ENCODE data around the gene ZNF821. TPM values are rescaled to one million over a fixed set of nuclear protein-coding genes. Genes with fewer than 3 reads are reported as not detected.

The ZNF821 gene, protein sequence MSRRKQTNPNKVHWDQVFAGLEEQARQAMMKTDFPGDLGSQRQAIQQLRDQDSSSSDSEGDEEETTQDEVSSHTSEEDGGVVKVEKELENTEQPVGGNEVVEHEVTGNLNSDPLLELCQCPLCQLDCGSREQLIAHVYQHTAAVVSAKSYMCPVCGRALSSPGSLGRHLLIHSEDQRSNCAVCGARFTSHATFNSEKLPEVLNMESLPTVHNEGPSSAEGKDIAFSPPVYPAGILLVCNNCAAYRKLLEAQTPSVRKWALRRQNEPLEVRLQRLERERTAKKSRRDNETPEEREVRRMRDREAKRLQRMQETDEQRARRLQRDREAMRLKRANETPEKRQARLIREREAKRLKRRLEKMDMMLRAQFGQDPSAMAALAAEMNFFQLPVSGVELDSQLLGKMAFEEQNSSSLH
- 6.4 TPM for total RNA-seq (2021; ENCODE audit: unreplicated experiment)
- polyA plus RNA-seq (2012; ENCODE audit: insufficient read length), result 4.1 TPM
- Bru-seq, nascent RNA, result percentile 44 among the genes with signal in this experiment
- BruChase-seq, experiment 1, labeled RNA remaining after a 2-hour chase, result percentile 43 among the genes with signal in this experiment
- percentile 43 among the genes with signal in this experiment for BruChase-seq, experiment 2, labeled RNA remaining after a 6-hour chase
- long read RNA-seq, partial matches to known transcripts, result 0 of 12 reads
- long read RNA-seq, other reads (novel, unspliced or antisense), result 8 of 12 reads

DNA sequence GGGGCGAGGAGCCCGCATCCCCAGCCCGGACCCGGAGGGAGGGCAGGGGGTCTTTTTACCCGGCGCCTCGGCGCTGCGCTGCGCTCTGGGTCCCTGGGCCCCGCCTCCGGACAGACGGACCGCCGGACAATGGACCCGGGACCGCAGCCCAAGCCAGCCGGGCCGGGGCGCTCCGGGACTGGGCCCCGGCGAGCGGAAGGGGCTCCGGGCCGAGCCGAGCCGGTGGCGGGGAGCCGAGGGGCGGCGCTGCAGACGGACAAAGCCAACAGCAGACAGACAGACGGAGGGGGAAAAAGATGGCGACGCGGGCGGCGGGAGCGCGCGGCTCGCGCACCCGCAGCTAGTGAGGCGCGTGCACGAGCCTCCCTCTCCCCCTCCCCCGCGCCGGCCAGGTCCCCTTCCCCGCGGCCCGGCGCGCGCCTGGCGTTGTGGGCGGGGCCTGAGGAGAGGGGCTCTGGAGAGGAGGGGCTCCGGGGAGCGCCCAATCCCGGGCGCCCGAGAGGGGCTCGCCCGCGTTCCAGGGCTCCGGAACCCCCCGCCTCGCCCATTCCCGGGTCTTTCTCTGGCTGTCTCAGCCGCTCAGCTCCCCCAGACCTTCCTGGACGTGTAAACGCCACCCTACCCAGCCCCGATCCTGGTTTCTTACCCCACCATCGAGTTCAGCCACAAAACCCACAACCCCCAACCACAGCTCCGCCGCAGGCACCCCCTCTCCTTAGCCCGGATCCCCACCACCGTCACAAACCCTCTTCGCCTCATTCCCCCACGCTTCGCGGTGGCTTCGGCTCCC, at the start of gene ZNF821:
Gene ZNF821 (minus strand): TSS at position 334 of the 790 bp plus-strand sequence. CDS start 4,236 bp downstream, outside the sequence.
- H3K9me3 ChIP-seq (ENCODE audit: control insufficient read depth, insufficient read depth, low read depth, low read length), result no peaks in the 10 kb centered on the region
- CTCF ChIA-PET, result interaction anchor here (0.6 to 2.3 kb wide), 4 partner anchors 29 to 77 kb away, joined by 4 to 10 read pairs (median 6); no protein-coding TSS in a partner anchor
- DNase-seq (ENCODE audit: low read depth, low spot score) (no peak), ATAC-seq (peak; percentile 81)
- intact Hi-C loops (cut with micrococcal nuclease; ENCODE audit: unreplicated experiment) (no loop called here), in situ Hi-C loops (cut with HindIII; ENCODE audit: low pct_unique_long_range_greater_than_20kb, low sequenced_read_pairs) (no loop called here)
- H3K4me1 ChIP-seq (ENCODE audit: control insufficient read depth, insufficient read depth, low read length), result peaks cover 6% of the 10 kb centered on the region
- H3K27me3 ChIP-seq (ENCODE audit: control insufficient read depth, insufficient read depth, low read length), result no peaks in the 10 kb centered on the region
- BruUV-seq (replicated peaks), result no TSS peak
- peak within 1 kb of the TSS; percentile 65 for H3K27ac ChIP-seq (ENCODE audit: low read length)
- peak within 1 kb of the TSS; percentile 77 to 80 for H3K4me3 ChIP-seq (ENCODE audit: low read depth in 2 of 2, low read length in 2 of 2)
- TF ChIP-seq, protein P1, sequence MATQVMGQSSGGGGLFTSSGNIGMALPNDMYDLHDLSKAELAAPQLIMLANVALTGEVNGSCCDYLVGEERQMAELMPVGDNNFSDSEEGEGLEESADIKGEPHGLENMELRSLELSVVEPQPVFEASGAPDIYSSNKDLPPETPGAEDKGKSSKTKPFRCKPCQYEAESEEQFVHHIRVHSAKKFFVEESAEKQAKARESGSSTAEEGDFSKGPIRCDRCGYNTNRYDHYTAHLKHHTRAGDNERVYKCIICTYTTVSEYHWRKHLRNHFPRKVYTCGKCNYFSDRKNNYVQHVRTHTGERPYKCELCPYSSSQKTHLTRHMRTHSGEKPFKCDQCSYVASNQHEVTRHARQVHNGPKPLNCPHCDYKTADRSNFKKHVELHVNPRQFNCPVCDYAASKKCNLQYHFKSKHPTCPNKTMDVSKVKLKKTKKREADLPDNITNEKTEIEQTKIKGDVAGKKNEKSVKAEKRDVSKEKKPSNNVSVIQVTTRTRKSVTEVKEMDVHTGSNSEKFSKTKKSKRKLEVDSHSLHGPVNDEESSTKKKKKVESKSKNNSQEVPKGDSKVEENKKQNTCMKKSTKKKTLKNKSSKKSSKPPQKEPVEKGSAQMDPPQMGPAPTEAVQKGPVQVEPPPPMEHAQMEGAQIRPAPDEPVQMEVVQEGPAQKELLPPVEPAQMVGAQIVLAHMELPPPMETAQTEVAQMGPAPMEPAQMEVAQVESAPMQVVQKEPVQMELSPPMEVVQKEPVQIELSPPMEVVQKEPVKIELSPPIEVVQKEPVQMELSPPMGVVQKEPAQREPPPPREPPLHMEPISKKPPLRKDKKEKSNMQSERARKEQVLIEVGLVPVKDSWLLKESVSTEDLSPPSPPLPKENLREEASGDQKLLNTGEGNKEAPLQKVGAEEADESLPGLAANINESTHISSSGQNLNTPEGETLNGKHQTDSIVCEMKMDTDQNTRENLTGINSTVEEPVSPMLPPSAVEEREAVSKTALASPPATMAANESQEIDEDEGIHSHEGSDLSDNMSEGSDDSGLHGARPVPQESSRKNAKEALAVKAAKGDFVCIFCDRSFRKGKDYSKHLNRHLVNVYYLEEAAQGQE (IDR thresholded peaks at IDR 0.05; ENCODE audit: insufficient read depth in 1 of 2, low read depth in 2 of 2, low read length in 1 of 2), result 0 out of 4 replicates have a peak, but pooled peaks of 1 of the 2 experiments have one; percentile 17
- no peak for TF ChIP-seq TCF7L2 (IDR thresholded peaks at IDR 0.05; ENCODE audit: low read depth, low read length)
- no peak for TF ChIP-seq POLR2AphosphoS5 (IDR thresholded peaks at IDR 0.05; ENCODE audit: low read depth, low read length)
- TF ChIP-seq SIN3A (IDR thresholded peaks at IDR 0.05; ENCODE audit: borderline replicate concordance, insufficient read depth, low read depth, low read length), result no peak
- TF ChIP-seq, protein P2, sequence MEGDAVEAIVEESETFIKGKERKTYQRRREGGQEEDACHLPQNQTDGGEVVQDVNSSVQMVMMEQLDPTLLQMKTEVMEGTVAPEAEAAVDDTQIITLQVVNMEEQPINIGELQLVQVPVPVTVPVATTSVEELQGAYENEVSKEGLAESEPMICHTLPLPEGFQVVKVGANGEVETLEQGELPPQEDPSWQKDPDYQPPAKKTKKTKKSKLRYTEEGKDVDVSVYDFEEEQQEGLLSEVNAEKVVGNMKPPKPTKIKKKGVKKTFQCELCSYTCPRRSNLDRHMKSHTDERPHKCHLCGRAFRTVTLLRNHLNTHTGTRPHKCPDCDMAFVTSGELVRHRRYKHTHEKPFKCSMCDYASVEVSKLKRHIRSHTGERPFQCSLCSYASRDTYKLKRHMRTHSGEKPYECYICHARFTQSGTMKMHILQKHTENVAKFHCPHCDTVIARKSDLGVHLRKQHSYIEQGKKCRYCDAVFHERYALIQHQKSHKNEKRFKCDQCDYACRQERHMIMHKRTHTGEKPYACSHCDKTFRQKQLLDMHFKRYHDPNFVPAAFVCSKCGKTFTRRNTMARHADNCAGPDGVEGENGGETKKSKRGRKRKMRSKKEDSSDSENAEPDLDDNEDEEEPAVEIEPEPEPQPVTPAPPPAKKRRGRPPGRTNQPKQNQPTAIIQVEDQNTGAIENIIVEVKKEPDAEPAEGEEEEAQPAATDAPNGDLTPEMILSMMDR (IDR thresholded peaks at IDR 0.05), result peak; percentile 62
- POLR2A ChIA-PET, result no interaction called here
- no peaks in the 10 kb centered on the region for H3K36me3 ChIP-seq (ENCODE audit: control insufficient read depth, insufficient read depth, low read length)

GRCh38 chr16:71933017-71933416, 49.0 kb upstream of the ZNF821 start:
- BruUV-seq (replicated peaks), result no TSS peak
- H3K27me3 ChIP-seq (ENCODE audit: control insufficient read depth, insufficient read depth, low read length), result no peaks in the 10 kb centered on the region
- peaks cover 8% of the 10 kb centered on the region for H3K36me3 ChIP-seq (ENCODE audit: control insufficient read depth, insufficient read depth, low read length)
- POLR2A ChIA-PET, result no interaction called here
- peaks cover 4% of the 10 kb centered on the region; the same call in 1 of the 2 replicates for H3K4me1 ChIP-seq (ENCODE audit: control insufficient read depth, insufficient read depth, low read length)
- no peak overlapping the region for H3K27ac ChIP-seq (ENCODE audit: low read length)
- in situ Hi-C loops (cut with HindIII; ENCODE audit: low pct_unique_long_range_greater_than_20kb, low sequenced_read_pairs) (no loop called here), intact Hi-C loops (cut with micrococcal nuclease; ENCODE audit: unreplicated experiment) (no loop called here)
- ATAC-seq (no peak), DNase-seq (ENCODE audit: low read depth, low spot score) (no peak)
- no peak overlapping the region for H3K4me3 ChIP-seq (ENCODE audit: low read depth in 2 of 2, low read length in 2 of 2)
- CTCF ChIA-PET, result no interaction called here
- no peak for TF ChIP-seq TCF7L2 (IDR thresholded peaks at IDR 0.05; ENCODE audit: low read depth, low read length)
- TF ChIP-seq POLR2AphosphoS5 (IDR thresholded peaks at IDR 0.05; ENCODE audit: low read depth, low read length), result no peak
- H3K9me3 ChIP-seq (ENCODE audit: control insufficient read depth, insufficient read depth, low read depth, low read length), result no peaks in the 10 kb centered on the region
